SJSA1 (cell line): ENCODE results near the gene NPLOC4. TPM values are rescaled to one million over a fixed set of nuclear protein-coding genes. Genes with fewer than 3 reads are reported as not detected.
"Not testable (repeated sequence)": the region's sequence is repeated elsewhere in the genome, so short reads cannot be mapped to it uniquely, and the experiment has no call there.

Source experiments
- DNase-seq, 2 experiments: peaks; one replicate each; pipeline ENCODE4 v3.0.0-alpha.2; 2015 to 2020; ENCODE audit warnings: low spot score in 2 of 2, low read depth in 1 of 2
- H3K27ac ChIP-seq: fragments of 250-450 bp; sonication (Bioruptor Pico); 2 replicates; pipeline ENCODE4 v1.5.1; 2020; ENCODE audit warnings: mild to moderate bottlenecking, moderate library complexity
- H3K27me3 ChIP-seq: fragments of 250-450 bp; sonication (Bioruptor Pico); replicated peaks from 2 replicates; pipeline ENCODE4 v1.5.1; 2020; ENCODE audit warnings: mild to moderate bottlenecking, moderate library complexity
- H3K36me3 ChIP-seq: fragments of 250-450 bp; sonication (Bioruptor Pico); 2 replicates; pipeline ENCODE4 v1.5.1; 2020; ENCODE audit warnings: mild to moderate bottlenecking
- H3K4me1 ChIP-seq: fragments of 250-450 bp; sonication (Bioruptor Pico); replicated peaks from 2 replicates; pipeline ENCODE4 v1.6.1; 2021; ENCODE audit warnings: mild to moderate bottlenecking
- H3K4me3 ChIP-seq: fragments of 250-450 bp; sonication (Bioruptor Pico); 2 replicates; pipeline ENCODE4 v1.5.1; 2020; ENCODE audit warnings: mild to moderate bottlenecking
- H3K9me3 ChIP-seq: fragments of 250-450 bp; sonication (Bioruptor Pico); replicated peaks from 2 replicates; pipeline ENCODE4 v1.5.1; 2020; ENCODE audit warnings: mild to moderate bottlenecking
- total RNA-seq: library from RNA; depleted of rRNA; stranded (reverse); fragments of >200 nt; shearing (Covaris generic); gene quantifications from 2 replicates; pipeline ENCODE4 v1.2.3, GENCODE V29; 2014

NPLOC4 gene
- total RNA-seq, 1 experiment from 2014 or later = 111 TPM

DNA sequence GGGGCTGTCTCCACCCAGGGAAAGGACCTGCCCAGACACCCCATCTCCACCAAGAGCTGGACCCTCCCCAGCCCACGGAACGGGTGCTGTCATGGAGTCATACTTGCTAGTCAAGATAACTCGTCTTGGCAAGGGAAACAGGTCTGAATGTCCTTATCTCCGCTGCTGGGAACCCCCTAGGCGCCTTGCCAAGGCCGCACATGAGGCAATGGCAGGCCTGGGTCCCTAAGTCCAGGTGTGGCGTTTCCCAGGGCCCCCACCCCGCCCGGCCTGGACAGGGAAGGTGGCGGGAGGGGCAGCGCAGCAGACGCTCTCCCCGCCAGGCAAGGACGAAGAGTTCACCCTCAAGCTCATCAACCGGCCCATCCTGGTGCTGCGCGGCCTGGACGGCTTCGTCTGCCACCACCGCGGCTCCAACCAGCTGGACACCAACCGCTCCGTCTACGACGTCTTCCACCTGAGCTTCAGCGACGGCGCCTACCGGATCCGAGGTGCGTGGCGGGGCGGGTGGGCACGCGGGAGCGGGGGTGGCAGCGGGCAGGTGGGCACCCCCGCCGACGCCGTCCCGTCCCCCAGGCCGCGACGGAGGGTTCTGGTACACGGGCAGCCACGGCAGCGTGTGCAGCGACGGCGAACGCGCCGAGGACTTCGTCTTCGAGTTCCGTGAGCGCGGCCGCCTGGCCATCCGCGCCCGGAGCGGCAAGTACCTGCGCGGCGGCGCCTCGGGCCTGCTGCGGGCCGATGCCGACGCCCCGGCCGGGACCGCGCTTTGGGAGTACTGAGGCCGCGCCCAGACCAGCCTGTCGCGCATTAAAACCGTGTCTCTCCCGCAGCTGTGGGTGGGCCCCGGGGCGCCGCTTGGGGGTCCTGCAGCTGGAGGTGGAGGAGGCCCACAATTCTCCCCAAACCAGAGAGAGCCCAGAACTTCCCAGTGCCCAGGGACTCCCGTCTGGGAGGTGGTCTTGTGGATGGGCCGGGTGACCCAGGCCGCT lies 100.3 kb downstream of the NPLOC4 start:
- H3K36me3 ChIP-seq = peaks cover 40% of the 10 kb centered on the region
- H3K27ac ChIP-seq = no peak overlapping the region
- no peaks in the 10 kb centered on the region for H3K9me3 ChIP-seq
- peaks cover 8% of the 10 kb centered on the region; the same call in 1 of the 2 replicates for H3K4me1 ChIP-seq
- H3K27me3 ChIP-seq = no peaks in the 10 kb centered on the region
- no peak overlapping the region for H3K4me3 ChIP-seq
- no peak for DNase-seq

DNA sequence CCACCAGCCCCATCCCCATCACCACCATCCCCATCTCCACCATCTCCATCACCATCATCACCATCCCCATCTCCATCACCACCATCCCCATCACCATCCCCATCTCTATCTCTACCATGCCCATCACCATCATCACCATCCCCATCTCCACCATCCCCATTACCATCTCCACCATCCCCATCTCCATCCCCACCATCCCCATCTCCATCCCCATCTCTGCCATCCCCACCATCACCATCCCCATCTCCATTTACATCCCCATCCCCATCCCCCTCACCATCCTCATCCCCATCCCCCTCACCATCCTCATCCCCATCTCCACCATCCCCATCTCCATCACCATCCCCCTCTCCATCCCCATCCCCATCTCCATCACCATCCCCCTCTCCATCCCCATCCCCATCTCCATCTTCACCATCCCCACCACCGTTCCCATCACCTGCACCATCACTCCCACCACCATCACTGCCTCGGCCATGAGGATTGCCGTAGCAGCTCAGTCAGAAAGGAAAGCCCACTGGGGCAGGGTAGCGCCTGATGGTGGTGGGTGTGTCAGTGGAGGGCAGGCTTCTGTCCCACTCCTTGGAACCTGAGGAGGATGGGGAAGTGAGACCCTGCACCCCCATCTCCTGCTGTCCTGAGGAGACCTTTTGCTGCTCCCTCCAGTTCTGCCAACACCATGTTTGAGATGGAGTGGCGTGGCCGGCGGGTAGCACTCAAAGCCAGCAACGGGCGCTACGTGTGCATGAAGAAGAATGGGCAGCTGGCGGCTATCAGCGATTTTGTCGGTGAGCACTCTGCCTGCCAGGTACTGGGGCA lies 101.2 kb downstream of the NPLOC4 start:
- H3K4me1 ChIP-seq = peaks cover 8% of the 10 kb centered on the region; the same call in 1 of the 2 replicates
- H3K4me3 ChIP-seq = no peak overlapping the region
- H3K27ac ChIP-seq = no peak overlapping the region
- no peak for DNase-seq
- H3K9me3 ChIP-seq = peaks cover 2% of the 10 kb centered on the region
- H3K27me3 ChIP-seq = no peaks in the 10 kb centered on the region
- peaks cover 31% of the 10 kb centered on the region for H3K36me3 ChIP-seq

DNA sequence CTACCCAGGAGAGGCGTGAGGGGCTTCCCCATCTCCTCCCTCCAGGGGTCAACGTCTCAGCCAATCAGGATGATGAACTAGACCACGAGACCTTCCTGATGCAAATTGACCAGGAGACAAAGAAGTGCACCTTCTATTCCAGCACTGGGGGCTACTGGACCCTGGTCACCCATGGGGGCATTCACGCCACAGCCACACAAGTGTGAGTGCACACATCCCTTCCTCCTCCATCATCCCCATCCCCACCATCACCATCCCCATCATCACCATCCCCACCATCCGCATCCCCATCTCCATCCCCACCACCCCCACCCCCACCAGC lies 101.9 kb downstream of the NPLOC4 start:
- Histone ChIP-seq H3K36me3 (peaks cover 24% of the 10 kb centered on the region), H3K4me1 (peaks cover 8% of the 10 kb centered on the region; the same call in 1 of the 2 replicates), H3K9me3 (peaks cover 4% of the 10 kb centered on the region), H3K27ac (no peak overlapping the region), H3K27me3 (no peaks in the 10 kb centered on the region; the same call in 1 of the 2 replicates), H3K4me3 (no peak overlapping the region)
- DNase-seq = no peak

DNA sequence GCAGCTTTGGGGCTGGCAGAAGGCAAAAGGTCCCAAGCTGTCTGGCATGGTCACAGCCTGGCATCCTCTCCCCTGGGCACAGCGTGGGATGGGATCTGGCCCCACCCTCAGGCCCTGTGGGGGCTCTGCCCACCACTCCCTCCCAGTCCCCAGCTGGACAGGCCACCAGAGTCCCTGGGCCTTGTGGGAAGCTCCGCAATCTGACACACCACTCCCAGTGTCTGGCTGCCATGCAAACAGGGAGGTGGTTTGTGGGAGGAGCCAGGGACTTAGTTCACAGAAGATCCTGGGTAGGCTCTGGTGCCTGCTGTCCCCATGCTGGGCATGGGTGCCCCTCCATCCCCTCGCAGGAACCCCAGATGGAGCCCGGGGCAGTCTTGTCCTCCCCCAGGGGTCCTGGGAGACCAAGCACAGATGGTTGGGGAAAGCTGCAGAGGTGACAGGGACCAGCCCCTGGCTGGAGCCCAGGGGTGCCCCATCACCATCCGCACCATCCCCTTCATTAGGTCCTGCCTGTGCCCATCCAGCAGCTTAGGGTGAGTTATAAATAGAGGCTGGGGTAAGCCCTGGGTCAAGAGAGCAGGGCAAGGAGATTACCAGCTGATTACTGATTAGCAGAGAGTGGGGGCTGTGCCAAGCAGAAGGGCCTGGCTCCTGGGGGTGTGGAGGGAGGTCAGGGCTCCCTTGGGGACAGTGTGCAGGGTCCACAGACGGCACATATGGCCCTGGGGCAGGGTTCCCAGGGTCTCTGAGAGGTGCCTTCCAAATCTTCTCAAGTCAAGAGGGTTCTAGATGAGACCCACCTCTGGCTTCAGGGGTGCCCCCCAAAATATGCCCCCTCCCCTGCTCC lies 102.5 kb downstream of the NPLOC4 start:
- Histone ChIP-seq H3K9me3 (peaks cover 4% of the 10 kb centered on the region), H3K4me3 (no peak overlapping the region), H3K4me1 (peaks cover 8% of the 10 kb centered on the region; the same call in 1 of the 2 replicates), H3K27ac (no peak overlapping the region), H3K36me3 (peaks cover 18% of the 10 kb centered on the region), H3K27me3 (peaks cover 3% of the 10 kb centered on the region)
- DNase-seq = no peak

DNA sequence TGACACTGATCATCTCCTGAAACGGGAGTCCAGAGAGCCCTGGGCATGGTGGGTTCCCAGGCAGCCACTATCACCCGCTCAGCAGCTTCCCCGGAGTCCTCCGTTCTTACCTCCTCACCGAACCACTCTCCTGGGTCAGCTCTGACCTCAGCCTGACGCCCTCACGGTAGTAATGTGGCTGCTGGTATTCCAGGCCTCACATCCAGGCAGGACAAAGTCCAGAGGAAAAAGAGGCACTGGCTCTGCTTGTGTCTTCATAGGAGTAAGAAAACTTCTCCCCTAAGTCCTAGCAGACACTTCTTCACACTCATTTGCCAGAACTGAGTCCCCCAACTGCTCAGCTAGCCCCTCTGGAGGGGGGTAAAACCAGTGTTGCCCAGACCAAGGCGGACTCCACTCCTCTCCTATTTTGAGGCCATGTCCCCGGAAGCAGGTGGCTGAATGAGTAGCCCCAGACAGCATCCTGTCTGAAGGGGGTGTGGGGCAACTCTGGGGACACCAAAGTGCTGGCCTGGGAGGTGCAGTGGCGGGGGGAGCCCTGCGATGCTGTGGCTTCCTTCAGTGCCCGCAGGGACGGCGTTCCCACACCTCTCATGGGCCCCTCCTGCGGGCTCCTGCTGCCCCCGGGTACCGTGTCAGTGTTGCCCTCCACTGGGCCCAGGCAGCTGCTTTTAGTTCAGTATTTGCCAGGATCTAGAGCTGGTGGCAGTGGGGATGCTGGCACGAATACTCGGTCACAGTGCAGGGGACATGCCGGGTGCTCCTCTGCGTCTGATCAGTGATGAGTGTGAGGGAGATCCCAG lies 103.4 kb downstream of the NPLOC4 start:
- H3K27ac ChIP-seq = no peak overlapping the region
- H3K9me3 ChIP-seq = peaks cover 10% of the 10 kb centered on the region

DNA sequence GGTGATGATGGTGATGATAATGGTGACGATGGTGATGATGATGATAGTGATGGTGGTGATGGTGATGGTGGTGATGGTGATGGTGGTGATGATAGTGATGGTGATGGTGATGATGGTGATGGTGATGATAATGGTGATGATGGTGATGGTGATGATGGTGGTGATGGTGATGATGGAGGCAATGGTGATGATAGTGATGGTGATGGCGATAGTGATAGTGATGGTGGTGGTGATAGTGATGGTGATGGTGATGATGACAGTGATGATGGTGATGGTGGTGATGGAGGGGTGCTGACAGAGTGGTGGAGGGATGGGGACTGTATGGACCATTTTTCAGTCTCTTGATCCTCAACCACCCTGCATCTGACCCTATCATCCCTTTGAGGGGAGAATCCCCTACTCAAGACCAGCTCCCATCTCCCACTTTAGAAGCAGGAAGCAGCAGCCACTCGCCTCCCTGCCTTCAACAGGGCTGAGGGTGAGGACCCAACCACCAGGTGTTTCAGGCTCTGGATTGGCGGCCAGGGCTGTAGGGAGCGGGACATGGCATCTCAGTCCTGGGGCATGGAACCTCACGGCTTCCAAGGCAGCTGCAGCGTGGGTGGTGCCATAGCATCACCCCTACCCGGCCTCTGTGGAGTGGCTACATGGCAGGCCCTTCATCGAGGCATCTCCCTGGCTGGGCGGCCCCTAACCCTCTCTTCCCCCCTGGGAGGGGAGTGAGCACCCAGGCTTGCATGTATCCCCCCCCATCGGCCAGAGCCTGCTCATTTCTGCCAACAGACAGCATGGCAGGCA lies 104.2 kb downstream of the NPLOC4 start:
- peaks cover 20% of the 10 kb centered on the region for H3K27me3 ChIP-seq
- DNase-seq = no peak
- no peak overlapping the region for H3K4me3 ChIP-seq
- H3K4me1 ChIP-seq = no peaks in the 10 kb centered on the region; the same call in 1 of the 2 replicates
- no peak overlapping the region for H3K27ac ChIP-seq
- H3K36me3 ChIP-seq = peaks cover 3% of the 10 kb centered on the region
- peaks cover 12% of the 10 kb centered on the region for H3K9me3 ChIP-seq

More for the DNA sequence above, 103.4 kb downstream of the NPLOC4 start:
- H3K4me1 ChIP-seq = peaks cover 4% of the 10 kb centered on the region; the same call in 1 of the 2 replicates
- DNase-seq = no peak
- no peak overlapping the region for H3K4me3 ChIP-seq
- H3K27me3 ChIP-seq = peaks cover 11% of the 10 kb centered on the region
- H3K36me3 ChIP-seq = peaks cover 11% of the 10 kb centered on the region

DNA sequence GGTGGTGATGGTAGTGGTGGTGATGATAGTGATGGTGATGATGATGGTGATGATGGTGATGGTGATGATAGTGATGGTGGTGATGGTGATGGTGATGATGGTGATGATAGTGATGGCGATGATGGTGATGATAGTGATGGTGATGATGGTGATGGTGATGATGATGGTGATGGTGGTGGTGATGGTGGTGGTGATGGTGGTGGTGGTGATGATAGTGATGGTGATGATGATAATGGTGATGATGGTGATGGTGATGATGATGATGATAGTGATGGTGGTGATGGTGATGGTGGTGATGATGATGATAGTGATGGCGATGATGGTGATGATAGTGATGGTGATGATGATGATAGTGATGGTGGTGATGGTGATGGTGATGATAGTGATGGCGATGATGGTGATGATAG lies 104.9 kb downstream of the NPLOC4 start:
- not testable (repeated sequence) for H3K4me1 ChIP-seq, DNase-seq, H3K27ac ChIP-seq, H3K36me3 ChIP-seq, H3K4me3 ChIP-seq
- Histone ChIP-seq H3K27me3 (peaks cover 27% of the 10 kb centered on the region), H3K9me3 (peaks cover 12% of the 10 kb centered on the region)

DNA sequence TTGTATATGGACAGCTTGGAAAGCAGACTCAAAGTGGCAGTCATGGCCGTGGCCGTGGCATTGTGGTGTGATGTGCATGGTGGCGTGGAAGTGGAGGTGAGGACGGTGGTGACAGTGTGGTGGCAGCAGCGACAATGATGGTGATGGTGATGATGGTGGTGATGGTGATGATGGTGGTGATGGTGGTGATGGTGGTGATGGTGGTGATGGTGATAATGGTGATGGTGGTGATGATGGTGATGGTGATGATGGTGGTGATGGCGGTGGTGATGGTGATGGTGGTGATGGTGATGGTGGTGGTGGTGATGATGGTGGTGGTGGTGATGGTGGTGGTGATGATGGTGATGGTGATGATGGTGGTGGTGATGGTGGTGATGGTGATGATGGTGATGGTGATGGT lies 105.9 kb downstream of the NPLOC4 start:
- DNase-seq, H3K36me3 ChIP-seq, H3K4me3 ChIP-seq, H3K4me1 ChIP-seq, H3K27ac ChIP-seq: not testable (repeated sequence)
- peaks cover 12% of the 10 kb centered on the region for H3K9me3 ChIP-seq
- peaks cover 35% of the 10 kb centered on the region for H3K27me3 ChIP-seq

DNA sequence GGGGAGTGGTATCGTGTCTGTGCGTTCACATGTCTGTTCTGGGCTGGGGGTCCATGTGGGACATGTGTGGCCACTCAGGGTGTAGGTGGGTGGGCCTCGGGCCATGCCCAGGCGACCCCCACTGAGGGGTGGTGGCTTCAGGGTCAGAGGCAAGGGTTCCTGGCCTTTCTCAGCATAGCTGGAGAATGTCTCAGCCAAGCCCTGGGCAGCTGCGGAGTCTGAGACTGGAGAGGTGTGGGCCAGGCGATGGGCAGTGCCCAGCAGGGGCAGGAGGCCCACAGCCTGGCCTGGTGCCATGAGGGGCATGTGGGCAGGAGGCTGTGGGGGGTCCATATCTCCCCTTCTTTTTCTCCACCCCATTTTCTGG lies 107.5 kb downstream of the NPLOC4 start:
- Histone ChIP-seq H3K27me3 (peaks cover 35% of the 10 kb centered on the region), H3K4me1 (no peaks in the 10 kb centered on the region), H3K27ac (no peak overlapping the region), H3K9me3 (peaks cover 12% of the 10 kb centered on the region), H3K36me3 (no peaks in the 10 kb centered on the region), H3K4me3 (no peak overlapping the region)
- DNase-seq = no peak

DNA sequence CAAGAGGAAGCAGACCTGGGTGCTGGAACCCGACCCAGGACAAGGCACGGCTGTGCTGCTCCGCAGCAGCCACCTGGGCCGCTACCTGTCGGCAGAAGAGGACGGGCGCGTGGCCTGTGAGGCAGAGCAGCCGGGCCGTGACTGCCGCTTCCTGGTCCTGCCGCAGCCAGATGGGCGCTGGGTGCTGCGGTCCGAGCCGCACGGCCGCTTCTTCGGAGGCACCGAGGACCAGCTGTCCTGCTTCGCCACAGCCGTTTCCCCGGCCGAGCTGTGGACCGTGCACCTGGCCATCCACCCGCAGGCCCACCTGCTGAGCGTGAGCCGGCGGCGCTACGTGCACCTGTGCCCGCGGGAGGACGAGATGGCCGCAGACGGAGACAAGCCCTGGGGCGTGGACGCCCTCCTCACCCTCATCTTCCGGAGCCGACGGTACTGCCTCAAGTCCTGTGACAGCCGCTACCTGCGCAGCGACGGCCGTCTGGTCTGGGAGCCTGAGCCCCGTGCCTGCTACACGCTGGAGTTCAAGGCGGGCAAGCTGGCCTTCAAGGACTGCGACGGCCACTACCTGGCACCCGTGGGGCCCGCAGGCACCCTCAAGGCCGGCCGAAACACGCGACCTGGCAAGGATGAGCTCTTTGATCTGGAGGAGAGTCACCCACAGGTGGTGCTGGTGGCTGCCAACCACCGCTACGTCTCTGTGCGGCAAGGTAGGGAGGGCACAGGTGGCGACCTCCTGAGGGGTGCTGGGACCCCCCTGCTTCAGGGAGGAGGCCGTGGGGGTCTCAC lies 108.1 kb downstream of the NPLOC4 start:
- peaks cover 35% of the 10 kb centered on the region for H3K27me3 ChIP-seq
- no peak overlapping the region for H3K27ac ChIP-seq
- no peak for DNase-seq
- H3K4me1 ChIP-seq = no peaks in the 10 kb centered on the region
- peaks cover 12% of the 10 kb centered on the region for H3K9me3 ChIP-seq
- H3K4me3 ChIP-seq = no peak overlapping the region
- H3K36me3 ChIP-seq = no peaks in the 10 kb centered on the region

DNA sequence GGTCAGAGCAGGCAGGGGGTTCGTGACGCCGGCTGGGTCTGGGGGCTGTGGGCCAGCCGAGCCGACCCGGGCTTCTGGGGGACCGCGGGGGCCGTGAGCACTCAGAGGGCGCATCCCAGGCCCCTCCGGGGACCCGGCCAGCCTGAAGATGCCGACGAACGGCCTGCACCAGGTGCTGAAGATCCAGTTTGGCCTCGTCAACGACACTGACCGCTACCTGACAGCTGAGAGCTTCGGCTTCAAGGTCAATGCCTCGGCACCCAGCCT lies 108.6 kb downstream of the NPLOC4 start:
- no peaks in the 10 kb centered on the region for H3K4me1 ChIP-seq
- peaks cover 12% of the 10 kb centered on the region for H3K9me3 ChIP-seq
- H3K27me3 ChIP-seq = peaks cover 35% of the 10 kb centered on the region
- H3K36me3 ChIP-seq = no peaks in the 10 kb centered on the region
- H3K4me3 ChIP-seq = no peak overlapping the region
- H3K27ac ChIP-seq = no peak overlapping the region
- no peak for DNase-seq
